ENCODE measurements around the gene SOX6.
"Not testable (repeated sequence)": the region's sequence is repeated elsewhere in the genome, so short reads cannot be mapped to it uniquely, and the experiment has no call there.

The SOX6 gene

DNA sequence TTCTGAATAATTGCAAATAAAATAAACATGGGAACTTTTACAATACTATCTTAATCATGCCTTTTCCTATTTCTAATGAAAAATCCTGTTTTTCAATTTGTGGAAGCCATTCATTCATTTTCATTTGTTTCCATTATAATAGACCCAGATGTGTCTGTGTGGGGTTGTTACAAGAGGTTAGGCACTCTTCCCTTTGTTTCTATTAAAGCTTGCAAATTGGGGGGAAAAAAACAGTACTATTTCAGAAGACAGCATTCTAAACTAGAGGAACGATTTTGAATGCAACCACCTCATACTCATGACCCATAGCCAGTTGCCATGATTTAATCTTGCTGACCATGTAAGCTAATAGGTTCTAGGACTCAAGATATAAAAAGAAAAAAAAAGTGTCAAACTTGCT, 175.5 kb downstream of the SOX6 start:
- DNase-seq: no peak

DNA sequence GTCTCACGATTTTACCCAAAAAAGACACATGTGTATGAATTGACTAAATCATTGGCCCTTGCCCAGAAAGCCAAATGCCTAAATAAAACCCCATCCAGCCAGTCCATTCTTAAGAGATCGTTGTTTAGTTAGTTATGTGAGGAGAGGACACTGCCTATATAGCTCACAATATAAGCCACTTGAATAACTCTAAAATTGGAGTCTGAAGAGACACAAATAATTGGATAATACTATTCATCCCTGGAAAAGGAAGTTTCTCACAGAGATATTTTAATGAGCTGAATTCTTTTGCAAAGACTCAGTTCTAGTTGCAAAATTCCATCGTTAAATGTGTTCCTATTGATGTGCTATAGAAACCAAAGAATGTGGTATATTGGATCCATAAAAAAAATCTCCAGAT, 176.7 kb downstream of the SOX6 start:
- no peak for DNase-seq

DNA sequence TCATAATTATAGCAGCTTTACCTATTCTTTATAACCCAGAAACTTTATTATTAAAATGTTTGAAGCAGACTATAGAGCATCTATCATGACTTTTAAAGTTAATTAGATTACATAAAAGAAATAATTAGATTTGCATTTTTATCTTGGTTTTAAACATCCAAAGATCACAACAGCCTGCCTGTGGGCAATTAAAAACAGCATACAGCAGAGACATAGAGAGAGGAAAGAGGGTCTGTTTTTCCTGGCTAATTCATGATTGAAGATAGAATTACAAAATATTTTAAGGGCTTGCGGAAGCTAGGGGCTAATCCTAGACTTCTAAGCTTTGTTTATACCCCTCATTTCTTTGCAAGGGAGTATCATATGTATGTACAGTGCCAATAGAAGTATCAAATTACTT, 178.1 kb downstream of the SOX6 start:
- DNase-seq: no peak

DNA sequence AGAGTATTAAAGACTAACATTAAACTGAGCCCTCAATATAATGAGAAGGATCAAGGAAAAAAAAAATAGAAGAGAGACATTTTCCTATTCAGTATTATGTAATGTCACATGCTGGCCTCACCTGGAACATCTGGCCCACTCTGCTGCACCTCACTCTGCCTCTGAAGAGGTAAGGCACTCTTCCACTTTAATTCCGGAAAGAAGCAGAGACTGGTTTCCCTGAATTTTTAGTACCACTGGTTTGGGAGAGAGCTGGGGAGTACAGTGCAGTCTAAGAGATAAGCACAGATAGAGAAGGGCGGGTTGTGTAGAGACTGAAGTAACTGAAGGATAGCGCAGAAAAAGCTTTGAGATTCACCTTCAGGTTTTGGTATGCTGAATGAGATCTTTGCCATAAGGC, 178.7 kb downstream of the SOX6 start:
- no peak for DNase-seq

DNA sequence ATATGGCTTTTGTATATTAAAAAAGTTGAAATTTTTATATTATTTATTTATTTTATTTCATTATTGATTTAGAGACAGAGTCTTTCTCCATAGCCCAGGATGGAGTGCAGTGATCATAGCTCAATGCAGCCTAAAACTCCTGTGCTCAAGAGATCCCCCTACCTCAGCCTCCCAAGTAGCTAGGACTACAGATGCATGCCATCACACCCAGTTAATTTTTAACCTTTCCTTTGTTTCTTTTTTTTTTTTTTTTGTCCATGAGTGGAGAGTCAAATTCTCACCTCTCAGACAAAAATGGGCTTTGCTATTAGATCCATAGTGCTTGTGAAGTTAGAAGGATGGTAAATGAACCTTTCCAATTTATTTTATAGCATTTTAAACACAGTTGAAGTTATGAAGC, 182.5 kb downstream of the SOX6 start:
- DNase-seq: no peak

DNA sequence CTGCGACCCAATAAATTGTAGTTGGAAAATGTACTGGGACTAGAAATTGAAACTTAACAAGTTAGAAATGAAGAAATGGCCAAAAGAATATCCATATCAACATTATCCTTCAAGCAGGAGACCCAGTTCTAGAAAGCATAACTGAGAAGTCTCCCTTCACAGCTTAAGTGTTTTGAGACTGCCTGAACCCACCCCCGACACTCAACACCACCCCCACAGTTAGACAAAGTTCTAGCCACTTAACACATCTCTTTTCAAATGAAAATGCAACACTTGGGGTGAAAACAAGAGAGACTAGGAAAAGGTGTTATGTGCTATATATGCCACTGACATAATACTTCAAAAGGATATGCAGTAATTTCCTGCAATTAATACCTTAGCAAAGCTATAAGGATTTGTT, 184.5 kb downstream of the SOX6 start:
- DNase-seq: no peak

DNA sequence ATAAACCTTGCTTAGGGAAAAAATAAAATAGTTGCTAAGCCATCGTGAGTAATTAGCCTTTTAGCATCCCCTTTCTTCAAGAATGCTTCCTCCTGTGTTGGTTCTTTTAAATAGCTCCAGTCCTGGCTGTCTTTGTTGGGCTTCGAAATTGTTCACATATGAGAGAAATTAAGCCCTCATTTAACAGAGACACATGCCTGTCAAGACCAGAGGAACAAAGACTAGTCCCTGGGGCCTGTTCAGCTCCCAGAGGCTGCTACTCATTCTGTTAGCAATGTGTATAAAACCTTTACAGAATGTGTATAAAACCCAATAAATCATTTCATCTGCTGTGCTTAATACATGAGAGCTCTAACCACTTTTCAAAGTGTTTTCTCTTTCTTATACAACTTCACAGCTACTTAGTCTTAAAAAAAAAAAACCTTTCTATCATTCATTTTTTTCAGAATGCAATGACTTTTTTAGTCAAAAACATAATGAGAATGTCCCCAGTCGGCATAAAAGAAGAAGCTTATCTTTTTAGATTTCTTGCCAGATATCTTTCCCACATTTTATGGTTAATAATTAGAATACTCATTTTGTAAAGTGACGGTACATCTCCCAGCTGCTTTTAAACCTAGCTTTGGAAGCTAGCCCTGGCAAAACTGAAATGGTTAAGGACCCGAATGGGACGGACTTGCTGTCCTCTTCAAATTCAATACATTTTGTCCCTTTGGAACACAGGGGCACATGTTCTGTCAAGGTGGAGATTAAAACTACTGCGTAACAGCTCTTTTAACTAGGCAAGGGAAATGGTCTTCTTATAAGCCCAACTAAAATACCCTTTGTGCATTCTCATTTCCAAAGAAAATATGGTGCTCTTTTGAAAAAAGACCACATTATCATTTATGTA, 186.1 kb downstream of the SOX6 start:
- no peak for DNase-seq

DNA sequence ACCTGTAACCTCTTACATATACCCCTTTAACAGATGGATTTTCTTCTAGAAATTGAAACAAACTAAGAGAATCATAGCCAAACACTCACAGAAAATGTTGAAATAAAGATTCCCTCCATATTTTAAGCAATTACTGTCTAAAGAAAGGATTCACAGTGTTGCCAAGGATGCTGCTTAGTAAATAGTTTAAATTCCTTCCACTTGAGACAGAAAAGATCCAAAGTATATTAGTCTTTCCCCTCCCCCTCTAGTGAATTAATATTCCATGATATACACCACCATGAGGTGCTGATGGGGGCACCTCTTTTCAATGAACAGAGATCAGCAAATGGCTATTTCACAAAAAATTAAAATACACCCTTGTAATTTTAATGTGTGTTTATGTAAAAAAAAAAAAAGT, 186.8 kb downstream of the SOX6 start:
- DNase-seq: no peak

DNA sequence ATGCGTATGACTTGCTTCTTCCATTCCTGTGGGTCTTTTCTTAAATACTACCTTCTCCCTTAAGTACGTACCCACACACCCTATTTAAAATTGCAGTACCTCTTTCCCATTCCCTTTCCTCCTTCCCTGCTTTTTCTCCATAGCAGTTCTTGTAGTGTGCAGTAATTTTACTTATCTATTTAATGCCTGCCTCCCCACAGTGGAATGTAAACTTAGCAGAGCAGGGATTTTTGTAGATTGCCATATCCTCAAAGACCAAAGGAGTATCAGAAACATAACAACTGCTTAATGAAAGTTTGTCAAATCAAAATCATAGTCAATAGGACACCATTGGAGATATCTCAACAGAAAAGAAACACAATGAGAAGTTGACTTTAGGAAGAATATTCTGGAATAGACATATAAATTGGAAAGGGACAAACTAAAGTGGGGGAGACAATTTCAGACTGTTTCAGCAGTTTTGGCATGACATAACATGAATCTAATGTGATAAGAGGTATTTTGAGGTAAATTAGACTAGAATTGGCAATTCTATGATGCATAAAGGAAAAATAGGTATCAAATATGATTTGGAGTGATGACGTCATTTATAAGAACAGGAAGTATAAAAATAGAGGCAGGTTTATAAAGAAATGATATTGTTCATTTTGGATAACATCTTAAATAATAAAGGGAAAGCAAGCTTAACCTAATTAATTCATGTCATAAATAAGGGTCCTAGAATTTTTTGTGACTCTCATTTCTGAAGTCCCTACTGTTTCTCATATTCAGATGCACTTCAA, 188.4 kb downstream of the SOX6 start:
- no peak for DNase-seq

DNA sequence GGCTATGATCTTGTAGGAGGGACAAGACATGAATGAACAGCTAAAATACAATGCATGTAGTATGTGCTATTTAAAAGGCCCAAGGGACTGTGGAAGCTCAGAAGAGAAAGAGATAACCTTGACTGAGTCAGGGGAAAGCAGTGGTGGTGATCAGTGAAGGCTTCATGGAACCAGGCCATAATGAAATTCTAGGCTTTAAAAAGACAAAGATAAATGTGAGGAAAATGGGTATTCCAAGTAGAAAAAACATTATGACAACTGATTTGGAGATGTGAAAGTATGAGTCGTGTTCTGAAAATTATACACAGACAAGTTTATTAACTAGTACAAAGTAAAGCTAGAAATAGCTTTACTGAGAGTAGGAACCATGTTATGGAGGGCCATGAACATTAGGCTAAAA, 189.8 kb downstream of the SOX6 start:
- DNase-seq: no peak

DNA sequence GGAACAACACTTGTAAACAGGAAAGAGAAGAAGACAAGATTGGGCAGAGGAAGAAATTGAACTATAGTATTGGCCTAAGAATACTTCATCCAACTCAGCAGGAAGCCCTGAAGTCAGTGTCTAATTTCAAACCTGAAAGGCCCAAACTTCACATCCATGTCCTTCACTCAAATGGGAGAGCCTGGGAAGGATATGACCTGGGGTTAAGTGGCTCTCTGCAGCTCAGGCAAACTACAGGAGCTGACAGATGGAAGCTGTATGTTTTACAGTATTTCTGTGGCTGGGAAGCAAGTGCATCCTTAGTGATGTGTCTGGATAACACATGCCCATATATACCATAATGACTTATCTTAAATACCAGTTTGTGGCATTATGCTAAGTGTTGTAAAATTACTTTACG, 196.2 kb downstream of the SOX6 start:
- DNase-seq: no peak

DNA sequence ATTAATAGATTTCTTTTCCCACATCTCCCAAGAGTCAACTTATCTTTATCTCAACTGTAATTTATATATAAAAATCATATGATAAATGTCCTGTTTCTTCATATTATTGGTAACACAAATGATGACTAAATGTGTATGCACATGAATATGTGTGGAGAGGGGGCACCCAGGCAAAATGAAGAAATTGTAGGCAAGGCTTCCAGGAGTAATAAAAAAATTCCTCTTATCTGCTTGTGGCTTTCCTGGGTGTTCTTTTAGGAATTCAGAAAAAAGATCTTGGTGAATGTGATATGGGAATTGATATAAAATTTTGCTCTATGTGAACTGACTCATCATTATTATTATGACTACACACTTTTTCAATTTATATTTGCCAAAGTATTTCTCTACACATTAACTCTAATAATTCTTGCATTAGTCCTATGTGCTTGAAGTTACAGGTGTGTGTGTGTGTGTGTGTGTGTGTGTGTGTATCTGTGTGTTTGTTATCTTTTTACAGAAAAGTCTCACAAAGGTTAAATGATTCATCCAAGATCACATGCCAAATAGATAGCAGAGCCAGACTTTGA, 197.8 kb downstream of the SOX6 start:
- DNase-seq: no peak

DNA sequence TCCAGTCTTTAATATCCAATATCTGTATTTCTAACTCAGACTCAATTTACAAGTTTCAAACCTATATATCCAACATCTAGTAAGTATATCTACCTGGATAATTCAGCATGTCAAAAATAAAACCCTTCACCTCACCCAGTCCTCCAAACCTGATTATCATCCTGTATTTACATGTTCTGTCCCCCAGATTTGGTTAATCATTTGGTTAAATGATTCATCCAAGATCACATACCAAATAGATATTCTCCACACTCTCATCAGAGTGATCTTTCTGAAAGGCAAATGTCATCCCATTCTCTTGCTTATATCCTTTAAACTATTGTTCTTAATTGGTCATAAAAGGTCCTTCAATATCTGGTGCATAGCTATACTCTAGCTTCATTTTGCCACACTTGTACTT, 199.0 kb downstream of the SOX6 start:
- DNase-seq: no peak

DNA sequence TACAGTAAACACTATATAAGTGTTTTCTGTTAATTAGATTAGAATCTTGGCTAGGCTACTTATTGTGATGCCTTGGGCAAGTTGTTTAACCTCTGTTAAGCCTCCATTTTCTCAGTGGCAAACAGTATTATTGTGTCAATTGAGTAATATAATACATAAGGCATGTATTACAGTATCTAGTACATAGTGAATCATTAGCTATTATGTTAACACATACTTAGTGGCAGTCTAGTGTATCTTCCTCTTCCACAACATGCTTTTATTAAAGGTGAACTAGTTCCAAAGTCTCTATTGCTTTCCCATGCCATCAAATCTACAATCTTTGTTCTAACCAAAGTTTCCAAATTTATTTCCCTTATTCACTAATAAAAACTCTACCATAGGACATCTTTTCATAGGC, 200.9 kb downstream of the SOX6 start:
- DNase-seq: no peak

DNA sequence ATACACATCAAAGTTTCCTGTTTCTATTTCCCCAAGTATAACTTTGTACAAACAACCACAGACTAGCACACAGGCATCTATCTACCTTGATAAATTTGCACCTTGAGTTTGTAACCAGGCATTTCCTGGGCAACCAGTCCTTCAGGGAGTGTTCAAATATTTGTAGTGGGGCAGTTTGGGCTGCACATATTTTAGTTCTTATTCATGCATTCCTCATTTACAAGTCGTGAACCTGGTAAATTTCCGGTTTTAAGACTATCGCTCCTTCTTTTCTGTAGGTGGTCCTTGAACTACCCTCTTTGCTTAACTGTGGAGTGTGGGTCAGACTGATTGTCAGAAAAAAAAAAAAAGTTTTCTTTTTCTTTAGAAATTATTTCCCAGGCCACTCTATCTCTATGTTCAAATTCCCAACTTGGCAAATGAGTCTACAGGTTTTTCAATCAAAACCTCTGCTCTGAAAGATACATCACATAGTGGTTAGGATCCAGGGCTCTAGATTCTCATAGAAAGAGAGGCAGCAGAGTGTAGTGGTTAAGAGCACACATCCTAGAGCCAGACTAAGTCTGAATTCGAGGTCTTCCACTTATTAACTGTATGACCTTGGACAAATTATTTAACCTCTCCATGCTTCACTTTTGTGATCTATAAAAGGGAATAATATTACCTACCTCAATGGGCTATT, 201.5 kb downstream of the SOX6 start:
- DNase-seq: no peak

DNA sequence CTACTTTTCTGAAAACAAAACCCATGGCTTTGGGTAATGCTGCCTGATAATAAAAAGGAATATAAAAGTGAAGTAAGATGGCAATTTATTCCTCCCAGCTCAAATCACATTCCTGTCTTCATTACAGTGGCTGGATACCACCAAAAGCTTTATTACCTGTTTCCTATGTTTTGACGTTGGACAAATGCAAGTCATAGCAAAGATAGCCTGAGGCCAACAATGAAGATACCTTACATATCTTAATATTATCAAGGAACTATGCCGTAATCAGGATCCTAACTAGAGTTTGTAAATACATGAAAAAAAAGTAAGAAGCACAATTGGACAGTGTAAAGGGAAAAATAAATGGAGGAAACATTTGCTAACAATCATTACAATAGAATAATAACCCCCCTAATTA, 202.4 kb downstream of the SOX6 start:
- no peak for DNase-seq

DNA sequence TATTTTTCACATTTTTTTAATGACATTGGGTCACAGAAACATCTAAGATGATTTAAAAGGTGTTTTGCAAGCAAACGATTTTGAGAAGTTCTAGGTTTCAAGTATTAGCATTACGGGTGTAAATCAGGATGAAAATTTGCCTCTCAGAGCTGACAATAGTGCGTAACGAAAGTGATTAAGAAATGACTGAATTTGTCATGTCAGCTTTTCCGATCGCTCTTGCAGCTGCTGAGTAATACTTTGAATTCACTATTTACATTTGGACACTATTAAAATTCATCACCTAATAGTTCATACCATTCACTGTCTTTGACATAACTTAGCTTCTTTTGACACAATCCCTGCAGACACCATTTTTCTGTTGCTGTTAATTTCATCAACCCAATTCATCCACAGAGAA, 205.2 kb downstream of the SOX6 start:
- DNase-seq: no peak

DNA sequence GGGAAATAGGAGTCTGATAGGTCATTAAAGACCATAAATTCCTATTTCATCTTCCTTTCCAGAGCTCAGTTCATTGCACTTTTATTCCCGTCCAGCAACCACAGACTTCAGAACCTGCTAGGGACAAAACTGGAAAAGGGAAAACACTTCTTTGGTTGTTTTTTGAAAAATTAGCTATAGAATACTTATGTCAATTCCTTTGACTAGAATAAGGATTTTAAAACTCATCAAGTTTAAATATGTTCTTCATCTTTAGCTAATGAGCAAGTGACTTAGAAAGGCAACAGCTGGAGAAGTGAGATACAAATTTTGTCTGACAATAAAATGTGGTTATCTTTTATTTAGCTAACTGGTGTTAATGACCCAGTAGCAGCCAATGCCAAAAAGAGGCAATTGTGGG, 206.9 kb downstream of the SOX6 start:
- DNase-seq: no peak

DNA sequence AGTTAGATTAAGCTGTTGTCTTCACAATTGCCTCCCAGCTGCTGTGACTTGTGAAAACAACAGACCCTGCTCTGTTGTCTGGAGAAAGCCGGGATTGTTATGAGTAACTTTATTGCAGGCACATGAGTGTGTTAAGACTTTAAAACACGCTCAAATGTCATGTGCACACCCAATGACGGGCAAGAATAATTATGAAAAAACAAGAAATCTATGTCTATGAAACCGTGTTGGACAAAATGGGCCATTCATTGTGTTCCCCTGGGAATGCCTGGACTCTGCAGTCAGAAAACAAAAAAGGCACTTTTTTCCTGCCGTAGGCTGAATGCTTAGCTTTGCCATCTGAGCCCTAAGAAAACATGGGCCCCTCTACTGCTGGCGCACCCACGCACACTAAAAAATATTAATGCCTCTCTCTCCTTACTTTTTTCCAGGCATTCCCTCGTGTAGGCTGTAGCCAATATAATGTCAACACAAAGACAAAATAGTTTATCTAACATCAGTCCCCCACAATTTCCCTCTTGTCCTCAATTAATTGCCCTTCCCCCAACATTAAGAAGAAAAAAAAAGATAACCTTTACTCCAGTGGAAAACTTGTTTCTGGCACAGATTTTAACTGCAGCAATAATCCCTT, 207.9 kb downstream of the SOX6 start:
- no peak for DNase-seq

DNA sequence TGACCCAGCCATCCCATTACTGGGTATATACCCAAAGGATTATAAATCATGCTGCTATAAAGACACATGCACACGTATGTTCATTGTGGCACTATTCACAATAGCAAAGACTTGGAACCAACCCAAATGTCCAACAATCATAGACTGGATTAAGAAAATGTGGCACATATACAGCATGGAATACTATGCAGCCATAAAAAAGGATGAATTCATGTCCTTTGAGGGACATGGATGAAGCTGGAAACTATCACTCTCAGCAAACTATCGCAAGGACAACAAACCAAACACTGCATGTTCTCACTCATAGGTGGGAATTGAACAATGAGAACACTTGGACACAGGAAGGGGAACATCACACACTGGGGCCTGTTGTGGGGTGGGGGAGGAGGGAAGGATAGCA, 209.4 kb downstream of the SOX6 start:
- DNase-seq: not testable (repeated sequence)

DNA sequence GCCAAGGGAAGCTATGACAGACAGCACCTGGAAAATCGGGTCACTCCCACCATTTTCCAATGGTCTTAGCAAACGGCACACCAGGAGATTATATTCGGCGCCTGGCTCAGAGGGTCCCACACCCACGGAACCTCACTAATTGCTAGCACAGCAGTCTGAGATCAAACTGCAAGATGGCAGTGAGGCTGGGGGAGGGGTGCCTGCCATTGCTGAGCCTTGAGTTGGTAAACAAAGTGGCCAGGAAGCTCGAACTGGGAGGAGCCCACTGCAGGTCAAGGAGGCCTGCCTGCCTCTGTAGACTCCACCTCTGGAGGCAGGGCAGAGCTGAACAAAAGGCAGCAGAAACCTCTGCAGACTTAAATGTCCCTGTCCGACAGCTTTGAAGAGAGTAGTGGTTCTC, 214.7 kb downstream of the SOX6 start:
- not testable (repeated sequence) for DNase-seq

DNA sequence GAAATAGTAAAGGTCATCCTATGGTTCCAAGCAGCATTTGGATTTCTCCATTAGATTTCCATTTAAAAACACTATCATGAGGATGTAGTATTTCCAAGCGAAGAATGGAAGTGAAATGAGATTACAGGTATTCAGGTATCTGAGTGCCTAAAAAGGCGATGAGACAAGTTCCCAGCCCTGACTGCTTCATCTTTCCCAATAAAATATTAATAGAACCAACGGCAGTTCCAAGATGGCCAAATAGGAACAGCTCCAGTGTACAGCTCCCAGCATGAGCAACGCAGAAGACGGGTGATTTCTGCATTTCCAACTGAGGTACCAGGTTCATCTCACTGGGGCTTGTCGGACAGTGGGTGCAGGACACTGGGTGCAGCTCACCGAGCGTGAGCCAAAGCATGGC, 215.2 kb downstream of the SOX6 start:
- not testable (repeated sequence) for DNase-seq

Measured in CD4-positive, alpha-beta T cell treated with Interferon alpha-2 for 1 hour (primary cell).